Peyer's patch (tissue), 4 donors: ENCODE data around the gene BCKDHA.

Experiments used
- CTCF ChIP-seq, 6 experiments: fragments of 450-650 bp in 4 of 6; fragments of 200-600 bp in 2 of 6; sonication (generic) in 1 of 6; IDR thresholded peaks; one replicate each; pipeline ENCODE4 v1.5.1; 2017 to 2019; ENCODE audit warnings: antibody characterized with exemption in 6 of 6, mild to moderate bottlenecking in 3 of 6, moderate library complexity in 1 of 6
- POLR2A ChIP-seq, 2 donors: fragments of 450-650 bp; IDR thresholded peaks; one replicate each; pipeline ENCODE4 v1.5.1; 2017; ENCODE audit warnings: antibody characterized with exemption in 2 of 2, mild to moderate bottlenecking in 2 of 2, moderate library complexity in 2 of 2

GRCh38 chr19:41452584-41453275, 55.1 kb downstream of the BCKDHA start:
- TF ChIP-seq CTCF (IDR thresholded peaks at IDR 0.05) = no peak
- TF ChIP-seq POLR2A (IDR thresholded peaks at IDR 0.05) = no peak
